ENCODE data around the gene VAT1. TPM values are rescaled to one million over a fixed set of nuclear protein-coding genes. Genes with fewer than 3 reads are reported as not detected.

VAT1 gene
- total and polyA plus RNA-seq, 2 of the 13 experiments (the other 11 are each of a cell fraction or from before 2014, with no cell fraction given) = 143 to 205 TPM

- TF ChIP-seq ZFP1 (CRISPR knock-in tag; IDR thresholded peaks at IDR 0.05) = peak; percentile 99
- 0 out of 2 replicates have a peak, but pooled peaks have one; percentile 89 for TF ChIP-seq U2AF2 (IDR thresholded peaks at IDR 0.05; ENCODE audit: low read depth, low read length)
- TF ChIP-seq ZBTB49 (CRISPR knock-in tag; IDR thresholded peaks at IDR 0.05; ENCODE audit: borderline replicate concordance) = peak; percentile 29; the same call in 1 of the 2 replicates
- TF ChIP-seq, protein P1, sequence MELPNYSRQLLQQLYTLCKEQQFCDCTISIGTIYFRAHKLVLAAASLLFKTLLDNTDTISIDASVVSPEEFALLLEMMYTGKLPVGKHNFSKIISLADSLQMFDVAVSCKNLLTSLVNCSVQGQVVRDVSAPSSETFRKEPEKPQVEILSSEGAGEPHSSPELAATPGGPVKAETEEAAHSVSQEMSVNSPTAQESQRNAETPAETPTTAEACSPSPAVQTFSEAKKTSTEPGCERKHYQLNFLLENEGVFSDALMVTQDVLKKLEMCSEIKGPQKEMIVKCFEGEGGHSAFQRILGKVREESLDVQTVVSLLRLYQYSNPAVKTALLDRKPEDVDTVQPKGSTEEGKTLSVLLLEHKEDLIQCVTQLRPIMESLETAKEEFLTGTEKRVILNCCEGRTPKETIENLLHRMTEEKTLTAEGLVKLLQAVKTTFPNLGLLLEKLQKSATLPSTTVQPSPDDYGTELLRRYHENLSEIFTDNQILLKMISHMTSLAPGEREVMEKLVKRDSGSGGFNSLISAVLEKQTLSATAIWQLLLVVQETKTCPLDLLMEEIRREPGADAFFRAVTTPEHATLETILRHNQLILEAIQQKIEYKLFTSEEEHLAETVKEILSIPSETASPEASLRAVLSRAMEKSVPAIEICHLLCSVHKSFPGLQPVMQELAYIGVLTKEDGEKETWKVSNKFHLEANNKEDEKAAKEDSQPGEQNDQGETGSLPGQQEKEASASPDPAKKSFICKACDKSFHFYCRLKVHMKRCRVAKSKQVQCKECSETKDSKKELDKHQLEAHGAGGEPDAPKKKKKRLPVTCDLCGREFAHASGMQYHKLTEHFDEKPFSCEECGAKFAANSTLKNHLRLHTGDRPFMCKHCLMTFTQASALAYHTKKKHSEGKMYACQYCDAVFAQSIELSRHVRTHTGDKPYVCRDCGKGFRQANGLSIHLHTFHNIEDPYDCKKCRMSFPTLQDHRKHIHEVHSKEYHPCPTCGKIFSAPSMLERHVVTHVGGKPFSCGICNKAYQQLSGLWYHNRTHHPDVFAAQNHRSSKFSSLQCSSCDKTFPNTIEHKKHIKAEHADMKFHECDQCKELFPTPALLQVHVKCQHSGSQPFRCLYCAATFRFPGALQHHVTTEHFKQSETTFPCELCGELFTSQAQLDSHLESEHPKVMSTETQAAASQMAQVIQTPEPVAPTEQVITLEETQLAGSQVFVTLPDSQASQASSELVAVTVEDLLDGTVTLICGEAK (IDR thresholded peaks at IDR 0.05) = peak; percentile 100
- TF ChIP-seq, protein P1 (CRISPR knock-in tag; IDR thresholded peaks at IDR 0.05) = peak; percentile 100
- TF ChIP-seq, protein P2, sequence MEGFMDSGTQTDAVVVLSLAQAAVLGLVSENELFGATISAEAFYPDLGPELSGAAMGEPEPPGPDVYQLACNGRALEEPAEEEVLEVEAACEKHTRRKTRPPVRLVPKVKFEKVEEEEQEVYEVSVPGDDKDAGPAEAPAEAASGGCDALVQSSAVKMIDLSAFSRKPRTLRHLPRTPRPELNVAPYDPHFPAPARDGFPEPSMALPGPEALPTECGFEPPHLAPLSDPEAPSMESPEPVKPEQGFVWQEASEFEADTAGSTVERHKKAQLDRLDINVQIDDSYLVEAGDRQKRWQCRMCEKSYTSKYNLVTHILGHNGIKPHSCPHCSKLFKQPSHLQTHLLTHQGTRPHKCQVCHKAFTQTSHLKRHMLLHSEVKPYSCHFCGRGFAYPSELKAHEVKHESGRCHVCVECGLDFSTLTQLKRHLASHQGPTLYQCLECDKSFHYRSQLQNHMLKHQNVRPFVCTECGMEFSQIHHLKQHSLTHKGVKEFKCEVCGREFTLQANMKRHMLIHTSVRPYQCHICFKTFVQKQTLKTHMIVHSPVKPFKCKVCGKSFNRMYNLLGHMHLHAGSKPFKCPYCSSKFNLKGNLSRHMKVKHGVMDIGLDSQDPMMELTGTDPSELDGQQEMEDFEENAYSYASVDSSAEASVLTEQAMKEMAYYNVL (CRISPR knock-in tag; IDR thresholded peaks at IDR 0.05; ENCODE audit: borderline replicate concordance) = peak; percentile 87; the same call in 1 of the 2 replicates
- TF ChIP-seq MXD4 (CRISPR knock-in tag; IDR thresholded peaks at IDR 0.05) = peak; percentile 94
- TF ChIP-seq, protein P3, sequence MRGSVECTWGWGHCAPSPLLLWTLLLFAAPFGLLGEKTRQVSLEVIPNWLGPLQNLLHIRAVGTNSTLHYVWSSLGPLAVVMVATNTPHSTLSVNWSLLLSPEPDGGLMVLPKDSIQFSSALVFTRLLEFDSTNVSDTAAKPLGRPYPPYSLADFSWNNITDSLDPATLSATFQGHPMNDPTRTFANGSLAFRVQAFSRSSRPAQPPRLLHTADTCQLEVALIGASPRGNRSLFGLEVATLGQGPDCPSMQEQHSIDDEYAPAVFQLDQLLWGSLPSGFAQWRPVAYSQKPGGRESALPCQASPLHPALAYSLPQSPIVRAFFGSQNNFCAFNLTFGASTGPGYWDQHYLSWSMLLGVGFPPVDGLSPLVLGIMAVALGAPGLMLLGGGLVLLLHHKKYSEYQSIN (CRISPR knock-in tag; IDR thresholded peaks at IDR 0.05; ENCODE audit: borderline replicate concordance) = no peak; the same call in 1 of the 2 replicates
- TF ChIP-seq ZFP37 (CRISPR knock-in tag; IDR thresholded peaks at IDR 0.05; ENCODE audit: borderline replicate concordance) = peak; percentile 54; the same call in 1 of the 2 replicates
- TF ChIP-seq NR2C2 (CRISPR knock-in tag; IDR thresholded peaks at IDR 0.05; ENCODE audit: borderline replicate concordance) = peak; percentile 100
- peak; percentile 84 for TF ChIP-seq RCOR2 (CRISPR knock-in tag; IDR thresholded peaks at IDR 0.05)
- peak; percentile 97 for TF ChIP-seq PHF20 (CRISPR knock-in tag; IDR thresholded peaks at IDR 0.05)
- peak; percentile 91; the same call in 1 of the 2 replicates for TF ChIP-seq ZNF33A (CRISPR knock-in tag; IDR thresholded peaks at IDR 0.05; ENCODE audit: borderline replicate concordance)
These were observed 23.9 kb downstream of the VAT1 start, which contains the start of gene RPL27 (continued) for GRCh38 chr17:42997984-42998938.
